ENCODE results near the gene COX5B. TPM values are rescaled to one million over a fixed set of nuclear protein-coding genes. Genes with fewer than 3 reads are reported as not detected.

Gene COX5B
- total RNA-seq, 1 experiment from 2014 or later: 346 TPM

Other genes with a start within 250 kb of the COX5B start
- gene ANKRD36B, start 56.2 kb upstream of the COX5B start, total RNA-seq (2021): 9.1 to 10.4 TPM (median 9.9 TPM) in 3 replicates
- gene ACTR1B, start 18.0 kb downstream of the COX5B start, total RNA-seq (2021): 58.2 to 71.8 TPM (median 70.4 TPM) in 3 replicates
- gene C2orf92, start 23.7 kb downstream of the COX5B start, total RNA-seq (2021): 5.2 to 7.9 TPM (median 6.9 TPM) in 3 replicates
- 0.61 to 0.73 TPM (median 0.64 TPM) in 3 replicates for gene ZAP70, start 67.5 kb downstream of the COX5B start, total RNA-seq (2021)

All from WTC11 (cell line).